ENCODE measurements around the gene PCAT6.
A peak's percentile ranks its signal among the peaks of the same experiment; 100 is the strongest.
"Not testable (repeated sequence)": the region's sequence is repeated elsewhere in the genome, so short reads cannot be mapped to it uniquely, and the experiment has no call there.

PCAT6 gene

GRCh38 chr1:202807926-202808757 lies 2.6 kb upstream of the PCAT6 start, which contains the start of gene KDM5B:
Gene KDM5B (minus strand): TSS chr1:202808421. CDS start chr1:202808305, 116 bp downstream.
- peak; percentile 79 for DNase-seq

- no peak for DNase-seq
Observed at GRCh38 chr1:202809597-202810159, 1.1 kb upstream of the PCAT6 start.

DNA sequence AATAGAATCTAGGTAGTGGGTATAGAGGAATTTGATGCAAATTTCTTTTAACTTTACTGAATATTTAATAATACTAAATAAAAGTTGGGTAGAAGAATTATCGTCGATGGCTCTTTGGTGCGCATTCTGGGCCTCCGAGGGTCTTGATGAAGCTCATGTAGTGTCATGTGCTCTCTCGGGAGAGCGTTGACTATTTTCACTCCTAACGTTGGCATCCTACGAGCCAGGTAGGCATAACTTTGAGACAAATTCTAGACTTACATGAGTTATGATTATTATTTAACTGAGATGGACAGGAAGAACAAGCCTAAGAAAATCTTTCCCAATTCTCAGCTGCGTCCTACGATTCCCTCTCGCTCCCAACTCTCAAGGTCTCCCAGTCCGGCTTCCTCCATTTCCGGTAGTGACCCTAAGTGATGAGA lies 550 bp upstream of the PCAT6 start:
- no peak for DNase-seq

GRCh38 chr1:202811296-202812175 lies 782 bp downstream of the PCAT6 start:
- peak; percentile 48 for DNase-seq

- DNase-seq, result no peak
Observed at GRCh38 chr1:202812176-202813026, 1.6 kb downstream of the PCAT6 start.

DNA sequence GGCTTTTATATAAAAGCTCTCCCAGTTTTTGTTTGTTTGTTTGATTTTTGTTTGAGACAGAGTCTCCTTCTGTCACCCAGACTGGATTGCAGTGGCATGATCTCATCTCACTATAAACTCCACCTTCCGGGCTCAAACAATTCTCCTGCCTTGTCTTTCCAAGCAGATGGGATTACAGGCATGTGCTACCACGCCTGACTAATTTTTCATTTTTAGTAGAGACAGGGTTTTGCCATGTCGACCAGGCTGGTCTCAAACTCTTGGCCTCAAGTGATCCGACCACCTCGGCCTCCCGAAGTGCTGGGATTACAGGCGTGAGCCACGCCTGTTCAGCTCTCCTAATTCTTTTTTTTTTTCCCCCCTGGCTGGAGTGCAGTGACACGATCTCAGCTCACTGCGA lies 4.4 kb downstream of the PCAT6 start:
- no peak for DNase-seq

DNA sequence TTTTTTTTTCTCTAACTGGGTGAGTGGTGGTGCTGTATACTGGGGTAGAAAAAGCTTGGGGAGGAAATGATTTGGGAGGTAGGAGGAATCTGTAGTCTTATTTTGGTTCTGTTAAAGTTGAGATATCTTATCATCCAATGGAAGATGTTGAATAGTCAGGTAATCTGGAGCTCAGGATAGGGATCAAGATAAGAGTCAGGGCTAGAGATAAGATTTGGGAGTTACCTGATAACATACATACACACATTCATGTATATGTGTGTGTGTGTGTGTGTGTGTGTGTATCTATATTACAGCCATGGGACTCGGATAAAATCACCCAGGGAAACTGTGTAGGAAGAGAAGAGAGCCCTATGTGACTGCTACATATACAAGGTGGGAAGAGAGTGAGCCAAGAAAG lies 8.1 kb downstream of the PCAT6 start:
- no peak for DNase-seq

GRCh38 chr1:202821467-202821866 lies 10.7 kb downstream of the PCAT6 start:
- DNase-seq, result peak; percentile 51

DNA sequence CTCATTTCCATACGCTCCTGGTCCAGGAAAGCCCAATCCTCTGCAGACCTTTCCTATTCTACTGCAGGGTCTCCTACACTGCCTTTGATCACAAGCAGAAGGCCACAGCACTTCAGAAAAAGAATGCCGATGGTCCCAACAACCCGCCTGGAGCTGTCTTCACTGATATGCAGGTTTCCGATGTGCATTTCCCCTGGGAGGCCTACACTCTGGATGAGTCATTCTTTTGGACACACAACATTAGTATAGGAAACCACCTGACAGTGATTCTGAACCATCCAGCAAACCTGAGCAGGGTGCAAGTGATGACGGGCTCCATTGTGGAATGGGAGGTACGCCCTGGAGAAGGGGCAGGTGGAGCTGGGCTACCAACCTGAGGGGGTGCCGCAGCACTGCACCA lies 15.0 kb downstream of the PCAT6 start:
- no peak for DNase-seq

DNA sequence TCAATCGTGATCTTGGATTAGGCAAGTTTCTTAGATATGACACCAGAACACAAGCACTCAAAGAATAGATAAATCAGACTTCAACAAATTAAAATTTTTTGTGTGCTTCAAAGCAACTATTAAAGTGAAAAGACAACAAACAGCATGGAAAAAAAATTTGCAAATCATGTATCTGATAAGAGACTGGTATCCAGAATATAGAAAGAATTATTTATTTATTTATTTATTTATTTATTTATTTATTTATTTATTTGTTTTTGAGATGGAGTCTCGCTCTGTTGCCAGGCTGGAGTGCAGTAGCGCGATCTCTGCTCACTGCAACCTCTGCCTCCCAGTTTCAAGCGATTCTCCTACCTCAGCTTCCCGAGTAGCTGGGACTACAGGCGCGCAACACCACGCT lies 18.5 kb downstream of the PCAT6 start:
- DNase-seq, result not testable (repeated sequence)

- DNase-seq, result no peak
Observed at GRCh38 chr1:202831906-202832305, 21.2 kb downstream of the PCAT6 start.

DNA sequence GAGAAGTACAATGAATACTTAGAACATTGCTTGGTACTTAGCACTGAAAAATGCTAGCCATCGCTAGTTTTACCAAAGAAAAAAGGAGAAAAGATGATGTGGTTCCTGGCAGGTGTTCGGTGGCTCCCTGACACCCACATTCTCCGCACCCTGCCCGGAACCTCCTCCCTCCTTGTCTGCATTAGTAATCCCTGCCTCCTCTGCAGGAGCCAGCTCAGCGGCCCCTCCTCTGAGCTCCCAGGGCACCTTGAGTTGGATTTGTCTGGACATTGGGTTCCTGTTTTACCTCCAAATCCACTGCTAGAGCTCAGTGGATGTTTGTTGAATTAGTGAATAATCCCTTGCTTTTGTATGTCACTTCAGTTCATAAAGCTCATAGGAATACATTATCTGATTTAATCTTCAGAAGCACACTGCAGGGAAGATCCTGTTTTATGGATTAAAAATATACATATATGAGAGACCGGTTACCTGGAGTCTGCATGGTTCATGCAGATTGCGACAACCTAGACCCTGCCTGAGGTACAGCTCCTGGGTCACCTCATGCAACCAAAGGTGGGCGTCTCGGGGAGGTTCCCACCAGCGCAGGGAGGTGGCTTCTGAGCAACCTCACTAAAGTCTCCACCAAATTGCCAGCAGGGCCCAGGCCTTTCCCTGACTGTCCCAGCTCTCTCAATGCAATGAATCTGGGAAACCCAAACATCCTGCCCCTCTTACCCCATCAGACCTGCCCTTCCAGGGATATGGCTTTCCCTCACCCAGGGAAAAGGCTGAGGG lies 24.2 kb downstream of the PCAT6 start:
- no peak for DNase-seq

GRCh38 chr1:202835548-202836072 lies 24.9 kb downstream of the PCAT6 start:
- DNase-seq, result no peak

GRCh38 chr1:202836623-202837403 lies 26.1 kb downstream of the PCAT6 start:
- no peak for DNase-seq

- DNase-seq, result no peak
Observed at GRCh38 chr1:202837746-202838262, 27.1 kb downstream of the PCAT6 start.

DNA sequence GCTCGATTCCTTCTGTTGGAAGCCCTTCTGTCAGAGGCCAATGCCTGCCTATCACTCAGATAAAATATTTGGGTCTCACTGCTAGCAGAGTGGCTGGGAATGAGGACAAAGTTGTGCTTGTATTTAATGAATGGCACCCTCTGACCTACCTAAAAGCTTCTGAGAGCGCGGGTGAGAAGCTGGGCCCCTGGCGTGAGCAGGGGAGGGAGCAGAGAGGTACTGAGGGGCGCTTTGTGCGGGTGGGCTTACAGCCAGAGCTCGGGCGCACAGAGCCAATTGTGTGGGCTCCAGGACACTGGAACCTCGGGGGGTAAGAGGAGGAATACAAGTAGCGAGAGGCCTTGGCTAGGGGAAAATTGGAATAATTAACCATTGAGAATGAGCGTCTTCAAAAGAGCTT lies 32.3 kb downstream of the PCAT6 start:
- DNase-seq, result no peak

DNA sequence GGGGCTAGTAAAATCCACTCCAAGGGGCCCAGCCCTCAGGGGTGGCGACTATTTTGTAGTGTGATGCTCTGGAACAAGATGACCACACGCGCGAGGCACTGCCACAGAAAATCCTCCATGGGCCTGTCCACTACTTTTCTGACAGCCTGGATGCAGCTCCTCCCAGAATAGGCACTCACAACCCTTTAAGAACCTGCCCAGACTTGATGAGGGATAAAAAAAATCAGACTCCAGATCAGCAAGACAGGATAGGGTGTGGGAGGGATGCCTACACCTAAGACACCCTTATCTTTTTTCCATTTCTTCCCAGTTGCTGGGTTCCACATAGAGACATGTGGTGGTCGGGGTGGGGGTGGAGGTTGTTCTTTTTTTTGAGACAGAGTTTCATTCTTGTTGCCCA lies 33.5 kb downstream of the PCAT6 start:
- DNase-seq, result no peak

DNA sequence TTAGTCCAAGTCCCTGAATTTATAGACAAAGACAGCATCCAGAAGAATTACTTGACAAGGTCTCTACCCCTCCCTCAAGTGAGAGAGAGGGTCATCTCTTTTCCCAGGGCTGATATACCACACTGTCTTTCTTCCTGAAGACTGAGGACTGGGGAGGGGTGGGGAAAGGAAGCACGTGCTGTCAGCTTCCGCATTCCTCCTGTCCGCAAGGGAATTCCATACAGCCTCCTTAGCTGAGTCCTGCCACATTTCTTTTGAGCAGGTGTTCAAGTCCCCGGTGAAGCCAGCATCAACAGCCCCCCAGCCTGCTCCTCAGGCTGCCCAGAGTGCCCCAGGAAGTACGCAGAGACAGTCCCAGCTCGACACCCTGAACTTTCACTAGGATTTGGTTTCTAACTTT lies 34.2 kb downstream of the PCAT6 start:
- DNase-seq, result peak; percentile 16

DNA sequence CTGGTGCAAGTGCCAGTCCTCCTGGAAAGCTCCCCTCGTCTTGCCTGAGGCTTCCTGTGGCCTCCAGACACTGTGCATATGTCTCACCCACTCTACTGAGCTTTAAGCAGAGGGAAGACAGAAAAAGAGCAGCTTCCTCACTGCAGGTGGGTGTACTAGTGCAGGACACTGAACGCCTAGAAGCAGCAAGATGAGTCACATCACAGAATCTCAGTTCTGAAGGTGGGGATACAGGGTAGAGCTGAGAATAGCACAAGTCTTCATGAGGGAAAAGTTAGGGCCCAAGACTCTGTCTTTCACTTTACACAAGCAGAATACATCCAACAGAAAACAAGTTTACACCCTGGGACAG lies 37.4 kb downstream of the PCAT6 start:
- DNase-seq, result no peak

GRCh38 chr1:202850593-202851362 lies 40.0 kb downstream of the PCAT6 start:
- no peak for DNase-seq

All from fibroblast of skin of right quadriceps (primary cell).